NCI-H146 treated with DMSO at 0.1 percent for 48 hours (cell line): ENCODE results near the gene MPZ.
A peak's percentile ranks its signal among the peaks of the same experiment; 100 is the strongest.
"Not testable (repeated sequence)": the region's sequence is repeated elsewhere in the genome, so short reads cannot be mapped to it uniquely, and the experiment has no call there.

Experiments
- DNase-seq: peaks from one replicate; lab custom pipeline; 2025; ENCODE audit not compliant: unreplicated experiment; lab: John Stamatoyannopoulos, UW

MPZ gene

GRCh38 chr1:161309868-161310267 is at the start of gene MPZ:
Gene MPZ (minus strand): TSS chr1:161309968. CDS start chr1:161309905, 63 bp downstream.
- no peak for DNase-seq

- DNase-seq: no peak
Measured at GRCh38 chr1:161359291-161359690, 49.5 kb upstream of the MPZ start.

- no peak for DNase-seq
Measured at GRCh38 chr1:161357073-161357472, 47.3 kb upstream of the MPZ start.

GRCh38 chr1:161351482-161351881 is 41.7 kb upstream of the MPZ start:
- DNase-seq: no peak

- DNase-seq: no peak
Measured at GRCh38 chr1:161350671-161351070, 40.9 kb upstream of the MPZ start.

GRCh38 chr1:161342821-161343220 is 33.1 kb upstream of the MPZ start:
- DNase-seq: no peak

GRCh38 chr1:161342177-161342576 is 32.4 kb upstream of the MPZ start:
- DNase-seq: no peak

- no peak for DNase-seq
Measured at GRCh38 chr1:161335796-161336195, 26.0 kb upstream of the MPZ start.

- DNase-seq: no peak
Measured at GRCh38 chr1:161333166-161333565, 23.4 kb upstream of the MPZ start.

GRCh38 chr1:161330346-161330745 is 20.6 kb upstream of the MPZ start:
- no peak for DNase-seq

GRCh38 chr1:161324020-161324419 is 14.3 kb upstream of the MPZ start:
- no peak for DNase-seq

- DNase-seq: not testable (repeated sequence)
Measured at GRCh38 chr1:161315841-161316674, 6.3 kb upstream of the MPZ start.

- peak; percentile 62 for DNase-seq
Measured at GRCh38 chr1:161314201-161314981, 4.6 kb upstream of the MPZ start, which contains the start of gene SDHC. Gene SDHC (plus strand): TSS chr1:161314381. CDS start chr1:161314406, 25 bp downstream.

GRCh38 chr1:161313554-161314200 is 3.9 kb upstream of the MPZ start:
- DNase-seq: peak; percentile 11

GRCh38 chr1:161311595-161312181 is 1.9 kb upstream of the MPZ start:
- DNase-seq: no peak

- DNase-seq: no peak
Measured at GRCh38 chr1:161307892-161308638, 1.7 kb downstream of the MPZ start.

- no peak for DNase-seq
Measured at GRCh38 chr1:161307230-161307768, 2.5 kb downstream of the MPZ start.

GRCh38 chr1:161305867-161306519 is 3.8 kb downstream of the MPZ start:
- DNase-seq: peak; percentile 78
